Large intestine (tissue), 3 donors: ENCODE data around the gene ANGPTL5. TPM values are rescaled to one million over a fixed set of nuclear protein-coding genes. Genes with fewer than 3 reads are reported as not detected.
"Not testable (repeated sequence)": the region's sequence is repeated elsewhere in the genome, so short reads cannot be mapped to it uniquely, and the experiment has no call there.

ENCODE experiments used
- DNase-seq, 2 donors: peaks; one replicate each; pipeline versions ENCODE4 v3.0.0 to v3.0.0-alpha.2; 2013
- H3K27ac ChIP-seq: one replicate; pipeline ENCODE4 v1.5.1; 2013; ENCODE audit warnings: low read length
- H3K27me3 ChIP-seq: 2 replicates; pipeline ENCODE4 v1.6.1; 2013; ENCODE audit warnings: low read length; ENCODE audit not compliant: control insufficient read depth, insufficient read depth
- H3K36me3 ChIP-seq: 2 replicates; pipeline ENCODE4 v1.6.1; 2013; ENCODE audit warnings: low read length; ENCODE audit not compliant: control insufficient read depth, insufficient read depth
- H3K4me1 ChIP-seq: one replicate; pipeline ENCODE4 v1.6.1; 2013; ENCODE audit warnings: low read length; ENCODE audit not compliant: control insufficient read depth, insufficient read depth
- H3K4me3 ChIP-seq: one replicate; pipeline ENCODE4 v1.5.1; 2013; ENCODE audit warnings: low read length
- H3K9me3 ChIP-seq: one replicate; pipeline ENCODE4 v1.6.1; 2013; ENCODE audit warnings: mild to moderate bottlenecking, low read depth, low read length, moderate library complexity; ENCODE audit not compliant: control insufficient read depth
- WGBS: methylation state at CpG from one replicate; pipeline ENCODE4 v1.1.5; 2013; ENCODE audit warnings: low lambda C conversion rate; ENCODE audit not compliant: insufficient coverage; 5-methylcytosine and 5-hydroxymethylcytosine counted together
- polyA plus RNA-seq: library from polyadenylated mRNA; unstranded; fragments of 120-200 nt; gene quantifications from one replicate; pipeline ENCODE4 v1.2.1, GENCODE V29; 2013

Gene ANGPTL5
- polyA plus RNA-seq, 1 donor = 0.06 TPM

DNA sequence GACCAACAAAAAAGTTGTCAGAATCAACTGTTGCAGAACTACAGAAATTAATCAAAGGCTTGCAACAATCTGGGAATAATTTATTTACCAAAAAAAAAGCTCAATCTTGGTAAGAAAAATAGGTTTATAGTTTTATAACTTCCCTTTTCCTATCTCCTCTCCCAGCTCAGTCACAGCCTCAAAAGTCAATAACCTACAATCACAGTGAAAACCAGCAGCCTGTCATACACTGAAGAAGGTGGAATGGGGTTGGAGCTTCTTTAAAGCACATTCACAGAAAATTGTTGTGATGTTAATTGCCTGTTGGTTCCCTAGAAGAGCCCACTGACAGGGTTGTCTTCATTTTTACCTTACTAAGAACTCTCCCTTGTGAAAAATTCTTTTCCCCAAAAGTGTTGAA lies 52.2 kb downstream of the ANGPTL5 start:
- H3K27me3 ChIP-seq = no peaks in the 10 kb centered on the region
- peaks cover 3% of the 10 kb centered on the region for H3K9me3 ChIP-seq
- H3K4me1 ChIP-seq = peaks cover 40% of the 10 kb centered on the region
- no peaks in the 10 kb centered on the region for H3K36me3 ChIP-seq
- H3K27ac ChIP-seq = peak overlapping the region; percentile 39
- no peak overlapping the region for H3K4me3 ChIP-seq
- DNase-seq = peak in 1 of 2 donors; percentile 63

GRCh38 chr11:101863361-101863760 lies 53.0 kb downstream of the ANGPTL5 start:
- Histone ChIP-seq H3K9me3 (peaks cover 3% of the 10 kb centered on the region), H3K4me3 (no peak overlapping the region), H3K36me3 (no peaks in the 10 kb centered on the region), H3K4me1 (peaks cover 36% of the 10 kb centered on the region), H3K27ac (no peak overlapping the region), H3K27me3 (no peaks in the 10 kb centered on the region)
- no peak for DNase-seq

GRCh38 chr11:101862391-101863233 lies 53.7 kb downstream of the ANGPTL5 start:
- Histone ChIP-seq H3K4me1 (peaks cover 28% of the 10 kb centered on the region), H3K36me3 (no peaks in the 10 kb centered on the region), H3K27me3 (no peaks in the 10 kb centered on the region), H3K9me3 (peaks cover 3% of the 10 kb centered on the region), H3K27ac (no peak overlapping the region), H3K4me3 (no peak overlapping the region)
- 67% methylated on average over 2 of the region's 5 CpGs for WGBS
- DNase-seq = peak; percentile 55 to 61

- 0% methylated on average over 1 of the region's 9 CpGs for WGBS
Observed at GRCh38 chr11:101860696-101861427, 55.5 kb downstream of the ANGPTL5 start.

DNA sequence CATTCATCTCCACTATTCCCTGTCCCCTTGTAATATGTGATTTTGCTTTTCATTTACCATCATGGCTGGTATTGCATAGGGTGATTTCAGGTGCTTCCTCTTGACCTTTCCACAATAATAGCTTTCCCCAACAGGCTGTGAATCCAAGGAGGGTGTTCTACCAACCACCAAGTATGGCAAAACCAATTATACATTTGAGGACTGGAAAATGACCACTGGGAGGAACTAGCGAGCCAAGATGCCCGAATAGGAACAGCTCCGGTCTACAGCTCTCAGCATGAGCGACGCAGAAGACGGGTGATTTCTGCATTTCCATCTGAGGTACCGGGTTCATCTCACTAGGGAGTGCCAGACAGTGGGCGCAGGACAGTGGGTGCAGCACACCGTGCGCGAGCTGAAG lies 64.1 kb downstream of the ANGPTL5 start:
- not testable (repeated sequence) for H3K4me3 ChIP-seq, H3K27ac ChIP-seq, H3K9me3 ChIP-seq, H3K27me3 ChIP-seq, H3K36me3 ChIP-seq, H3K4me1 ChIP-seq, DNase-seq
- no CpG with 5 or more reads among the region's 11 CpGs for WGBS

More at GRCh38 chr11:101860696-101861427, 55.5 kb downstream of the ANGPTL5 start:
- peaks cover 3% of the 10 kb centered on the region for H3K9me3 ChIP-seq
- peak; percentile 23 to 50 for DNase-seq
- H3K4me1 ChIP-seq = peaks cover 16% of the 10 kb centered on the region
- H3K27me3 ChIP-seq = no peaks in the 10 kb centered on the region
- no peaks in the 10 kb centered on the region for H3K36me3 ChIP-seq
- no peak overlapping the region for H3K27ac ChIP-seq
- no peak overlapping the region for H3K4me3 ChIP-seq

GRCh38 chr11:101848262-101848661 lies 68.1 kb downstream of the ANGPTL5 start:
- no peak overlapping the region for H3K27ac ChIP-seq
- no peaks in the 10 kb centered on the region for H3K9me3 ChIP-seq
- no peaks in the 10 kb centered on the region for H3K36me3 ChIP-seq
- no peak overlapping the region for H3K4me3 ChIP-seq
- WGBS = 31% methylated on average over 2 of the region's 2 CpGs
- no peaks in the 10 kb centered on the region for H3K4me1 ChIP-seq
- no peak for DNase-seq
- H3K27me3 ChIP-seq = no peaks in the 10 kb centered on the region

DNA sequence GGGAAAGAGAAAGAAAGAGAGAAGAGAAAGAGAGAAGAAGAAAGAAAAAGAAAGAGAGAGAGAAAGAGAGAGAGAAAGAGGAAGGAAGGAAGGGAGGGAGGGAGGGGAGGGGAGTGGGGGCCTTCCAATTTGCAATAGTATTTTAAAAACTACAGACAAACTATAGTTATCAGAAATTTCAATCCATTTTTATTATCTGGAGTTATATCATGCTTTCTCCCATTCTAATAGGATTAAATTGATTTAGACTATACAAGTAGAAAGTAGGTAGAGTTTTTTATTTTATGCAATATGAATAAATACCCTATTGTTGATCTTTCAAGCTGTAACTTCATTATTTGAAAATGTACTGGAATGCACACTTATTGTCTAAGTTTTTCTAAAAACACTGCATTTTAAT lies 71.7 kb downstream of the ANGPTL5 start:
- H3K4me1 ChIP-seq = no peaks in the 10 kb centered on the region
- no peak overlapping the region for H3K4me3 ChIP-seq
- no peak for DNase-seq
- no peaks in the 10 kb centered on the region for H3K36me3 ChIP-seq
- no peaks in the 10 kb centered on the region for H3K9me3 ChIP-seq
- H3K27ac ChIP-seq = no peak overlapping the region
- no peaks in the 10 kb centered on the region for H3K27me3 ChIP-seq

DNA sequence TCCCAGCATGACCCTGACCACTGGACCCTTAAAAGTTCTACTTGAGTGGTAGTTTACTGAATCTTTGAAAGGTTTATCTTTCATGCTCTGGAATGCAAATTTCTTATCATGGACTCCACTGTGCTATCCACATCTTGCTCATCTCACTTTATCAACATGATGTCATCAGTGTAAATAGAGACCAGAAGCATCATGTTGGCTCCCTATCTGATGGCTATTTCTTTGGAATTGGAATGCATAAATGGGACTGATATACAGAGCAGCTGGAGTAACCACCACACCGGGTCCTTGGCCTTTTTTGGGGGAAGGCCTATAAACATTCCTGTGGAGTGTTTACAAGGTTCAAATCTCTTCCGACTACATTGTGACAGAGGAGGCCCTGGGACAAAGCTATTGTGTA lies 75.6 kb downstream of the ANGPTL5 start:
- DNase-seq = no peak
- Histone ChIP-seq H3K4me3 (no peak overlapping the region), H3K27ac (no peak overlapping the region), H3K9me3 (no peaks in the 10 kb centered on the region), H3K27me3 (no peaks in the 10 kb centered on the region), H3K4me1 (no peaks in the 10 kb centered on the region), H3K36me3 (no peaks in the 10 kb centered on the region)
- WGBS = no CpG with 5 or more reads among the region's 2 CpGs

Other genes starting within 250 kb of the ANGPTL5 start
- 5.9 TPM for gene CEP126, start 1.5 kb downstream of the ANGPTL5 start, polyA plus RNA-seq
- 1.9 TPM for gene CFAP300, start 130.9 kb upstream of the ANGPTL5 start, polyA plus RNA-seq
- gene YAP1, start 193.9 kb upstream of the ANGPTL5 start, polyA plus RNA-seq = 74.3 TPM